HL-60 (cell line): ENCODE measurements around the gene KCNK16.

ENCODE experiments used
- DNase-seq, 2 experiments: peaks; one replicate each; pipeline ENCODE4 v3.0.0-alpha.2; 2010 to 2020; ENCODE audit warnings: low read depth in 1 of 2, low spot score in 1 of 2
- H3K27ac ChIP-seq: fragments of 250-450 bp; sonication (Bioruptor Pico); replicated peaks from 2 replicates; pipeline ENCODE4 v1.5.1; 2020; ENCODE audit warnings: mild to moderate bottlenecking, moderate library complexity
- H3K27me3 ChIP-seq: fragments of 250-450 bp; sonication (Bioruptor Pico); 2 replicates; pipeline ENCODE4 v1.5.1; 2021; ENCODE audit warnings: mild to moderate bottlenecking, moderate library complexity; ENCODE audit not compliant: insufficient read depth, poor library complexity, severe bottlenecking
- H3K4me3 ChIP-seq: replicated peaks from 2 replicates; pipeline ENCODE4 v1.5.1; 2011; ENCODE audit warnings: mild to moderate bottlenecking, control low read depth, low read length; ENCODE audit not compliant: insufficient read depth
- CTCF ChIP-seq: IDR thresholded peaks from one replicate; pipeline ENCODE4 v1.5.1; 2011; ENCODE audit warnings: low read length, control low read depth, inconsistent platforms; ENCODE audit not compliant: insufficient read depth
- GABPA ChIP-seq: IDR thresholded peaks from 2 replicates; pipeline ENCODE4 v1.6.1; 2012; ENCODE audit warnings: low read depth
- POLR2AphosphoS5 ChIP-seq: IDR thresholded peaks from 2 replicates; pipeline ENCODE4 v1.6.1; 2012; ENCODE audit warnings: low read depth
- SPI1 ChIP-seq: IDR thresholded peaks from 2 replicates; pipeline ENCODE4 v1.6.1; 2012; ENCODE audit warnings: low read depth, mild to moderate bottlenecking, borderline replicate concordance
- TF ChIP-seq, protein P1 (sequence below): IDR thresholded peaks from 2 replicates; pipeline ENCODE4 v1.6.1; 2012; ENCODE audit warnings: low read depth; ENCODE audit not compliant: insufficient replicate concordance

Gene KCNK16

GRCh38 chr6:39330476-39330875 is 8.0 kb upstream of the KCNK16 start:
- DNase-seq = peak in 1 of 2 experiments; percentile 65
- no peaks in the 10 kb centered on the region for H3K27me3 ChIP-seq
- no peak overlapping the region for H3K4me3 ChIP-seq
- TF ChIP-seq POLR2AphosphoS5 (0 out of 2 replicates have a peak, but pooled peaks have one; percentile 32), GABPA (no peak), CTCF (no peak)
- H3K27ac ChIP-seq = peak overlapping the region; percentile 47

- H3K4me3 ChIP-seq = no peak overlapping the region
- no peaks in the 10 kb centered on the region for H3K27me3 ChIP-seq
- TF ChIP-seq GABPA (no peak), SPI1 (peak; percentile 93)
- peak overlapping the region; percentile 47 for H3K27ac ChIP-seq
- DNase-seq = peak; percentile 48 to 75
Measured at GRCh38 chr6:39330057-39330456, 7.6 kb upstream of the KCNK16 start.

- Histone ChIP-seq H3K27me3 (no peaks in the 10 kb centered on the region), H3K27ac (no peak overlapping the region), H3K4me3 (no peak overlapping the region)
- no peak for DNase-seq
- TF ChIP-seq GABPA = no peak
- no peak for TF ChIP-seq CTCF
- TF ChIP-seq, protein P1, sequence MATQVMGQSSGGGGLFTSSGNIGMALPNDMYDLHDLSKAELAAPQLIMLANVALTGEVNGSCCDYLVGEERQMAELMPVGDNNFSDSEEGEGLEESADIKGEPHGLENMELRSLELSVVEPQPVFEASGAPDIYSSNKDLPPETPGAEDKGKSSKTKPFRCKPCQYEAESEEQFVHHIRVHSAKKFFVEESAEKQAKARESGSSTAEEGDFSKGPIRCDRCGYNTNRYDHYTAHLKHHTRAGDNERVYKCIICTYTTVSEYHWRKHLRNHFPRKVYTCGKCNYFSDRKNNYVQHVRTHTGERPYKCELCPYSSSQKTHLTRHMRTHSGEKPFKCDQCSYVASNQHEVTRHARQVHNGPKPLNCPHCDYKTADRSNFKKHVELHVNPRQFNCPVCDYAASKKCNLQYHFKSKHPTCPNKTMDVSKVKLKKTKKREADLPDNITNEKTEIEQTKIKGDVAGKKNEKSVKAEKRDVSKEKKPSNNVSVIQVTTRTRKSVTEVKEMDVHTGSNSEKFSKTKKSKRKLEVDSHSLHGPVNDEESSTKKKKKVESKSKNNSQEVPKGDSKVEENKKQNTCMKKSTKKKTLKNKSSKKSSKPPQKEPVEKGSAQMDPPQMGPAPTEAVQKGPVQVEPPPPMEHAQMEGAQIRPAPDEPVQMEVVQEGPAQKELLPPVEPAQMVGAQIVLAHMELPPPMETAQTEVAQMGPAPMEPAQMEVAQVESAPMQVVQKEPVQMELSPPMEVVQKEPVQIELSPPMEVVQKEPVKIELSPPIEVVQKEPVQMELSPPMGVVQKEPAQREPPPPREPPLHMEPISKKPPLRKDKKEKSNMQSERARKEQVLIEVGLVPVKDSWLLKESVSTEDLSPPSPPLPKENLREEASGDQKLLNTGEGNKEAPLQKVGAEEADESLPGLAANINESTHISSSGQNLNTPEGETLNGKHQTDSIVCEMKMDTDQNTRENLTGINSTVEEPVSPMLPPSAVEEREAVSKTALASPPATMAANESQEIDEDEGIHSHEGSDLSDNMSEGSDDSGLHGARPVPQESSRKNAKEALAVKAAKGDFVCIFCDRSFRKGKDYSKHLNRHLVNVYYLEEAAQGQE = no peak
- no peak for TF ChIP-seq SPI1
- no peak for TF ChIP-seq POLR2AphosphoS5
Measured at GRCh38 chr6:39328066-39328465, 5.6 kb upstream of the KCNK16 start.

DNA sequence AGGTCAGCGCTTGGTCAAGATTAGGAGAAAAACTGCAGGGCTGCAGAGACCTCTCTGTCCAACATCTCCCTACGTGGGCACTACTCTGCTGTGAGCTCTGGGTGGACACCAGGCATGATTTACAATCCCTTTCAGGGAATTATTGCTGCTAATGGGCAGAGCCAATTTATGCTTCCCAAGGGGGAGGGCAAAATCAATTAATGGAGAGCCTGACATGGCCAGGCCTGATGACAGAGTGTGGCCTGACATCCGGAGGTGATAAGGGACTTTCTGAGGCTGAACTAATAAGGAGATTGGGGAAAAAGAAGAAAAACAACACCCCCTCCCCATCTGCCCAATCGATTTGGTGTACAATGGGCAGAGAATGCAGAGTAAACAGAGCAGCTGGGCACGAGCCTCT is 5.0 kb upstream of the KCNK16 start:
- TF ChIP-seq SPI1 = no peak
- TF ChIP-seq GABPA = no peak
- no peak for TF ChIP-seq CTCF
- TF ChIP-seq POLR2AphosphoS5 = no peak
- TF ChIP-seq, protein P1 = no peak
- H3K4me3 ChIP-seq = no peak overlapping the region
- H3K27me3 ChIP-seq = no peaks in the 10 kb centered on the region
- no peak overlapping the region for H3K27ac ChIP-seq
- DNase-seq = no peak
